ENCODE measurements around the gene NAGLU. TPM values are rescaled to one million over a fixed set of nuclear protein-coding genes. Genes with fewer than 3 reads are reported as not detected.
"Not testable (repeated sequence)": the region's sequence is repeated elsewhere in the genome, so short reads cannot be mapped to it uniquely, and the experiment has no call there.

NAGLU gene
- total RNA-seq, 1 donor from 2014 or later: 39.1 TPM

DNA sequence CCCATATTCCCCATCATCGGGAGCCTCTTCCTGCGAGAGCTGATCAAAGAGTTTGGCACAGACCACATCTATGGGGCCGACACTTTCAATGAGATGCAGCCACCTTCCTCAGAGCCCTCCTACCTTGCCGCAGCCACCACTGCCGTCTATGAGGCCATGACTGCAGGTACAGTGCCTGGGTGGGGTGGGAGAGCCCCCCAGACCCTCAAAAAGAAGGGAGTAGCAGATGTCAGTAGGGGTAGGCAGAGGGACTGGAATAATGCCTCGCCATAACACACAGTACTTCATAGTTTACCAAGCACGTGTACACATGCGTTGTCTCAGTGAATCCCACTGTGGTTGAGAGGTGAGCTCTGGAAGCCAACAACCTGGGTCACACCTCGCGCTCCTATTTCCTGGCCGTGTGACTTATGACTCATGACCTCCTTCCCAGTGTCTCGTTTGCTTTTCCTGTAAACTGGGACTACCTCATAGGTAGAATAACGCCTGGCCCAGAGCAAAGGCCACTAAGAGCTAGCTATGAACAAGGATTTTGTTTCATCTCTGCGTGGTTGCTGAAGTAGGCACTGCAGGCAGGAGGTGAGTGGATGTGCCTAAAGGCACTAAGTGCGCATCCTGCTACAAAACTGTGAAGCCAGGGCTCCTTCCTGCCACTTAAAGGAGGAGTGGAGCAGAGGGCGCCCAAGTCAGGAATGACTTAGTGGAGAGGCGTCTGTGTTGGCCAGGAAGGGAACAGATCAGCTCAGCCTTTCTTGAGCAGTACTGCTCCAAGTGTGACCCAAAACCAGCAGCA is 5.2 kb downstream of the NAGLU start:
- Histone ChIP-seq H3K36me3 (peaks cover 72% of the 10 kb centered on the region), H3K27me3 (ENCODE audit: low read depth) (no peaks in the 10 kb centered on the region), H3K27ac (no peak overlapping the region), H3K4me1 (peaks cover 13% of the 10 kb centered on the region), H3K9me3 (no peaks in the 10 kb centered on the region), H3K4me3 (no peak overlapping the region)
- ATAC-seq (no peak), DNase-seq (no peak)
- TF ChIP-seq, protein P1, sequence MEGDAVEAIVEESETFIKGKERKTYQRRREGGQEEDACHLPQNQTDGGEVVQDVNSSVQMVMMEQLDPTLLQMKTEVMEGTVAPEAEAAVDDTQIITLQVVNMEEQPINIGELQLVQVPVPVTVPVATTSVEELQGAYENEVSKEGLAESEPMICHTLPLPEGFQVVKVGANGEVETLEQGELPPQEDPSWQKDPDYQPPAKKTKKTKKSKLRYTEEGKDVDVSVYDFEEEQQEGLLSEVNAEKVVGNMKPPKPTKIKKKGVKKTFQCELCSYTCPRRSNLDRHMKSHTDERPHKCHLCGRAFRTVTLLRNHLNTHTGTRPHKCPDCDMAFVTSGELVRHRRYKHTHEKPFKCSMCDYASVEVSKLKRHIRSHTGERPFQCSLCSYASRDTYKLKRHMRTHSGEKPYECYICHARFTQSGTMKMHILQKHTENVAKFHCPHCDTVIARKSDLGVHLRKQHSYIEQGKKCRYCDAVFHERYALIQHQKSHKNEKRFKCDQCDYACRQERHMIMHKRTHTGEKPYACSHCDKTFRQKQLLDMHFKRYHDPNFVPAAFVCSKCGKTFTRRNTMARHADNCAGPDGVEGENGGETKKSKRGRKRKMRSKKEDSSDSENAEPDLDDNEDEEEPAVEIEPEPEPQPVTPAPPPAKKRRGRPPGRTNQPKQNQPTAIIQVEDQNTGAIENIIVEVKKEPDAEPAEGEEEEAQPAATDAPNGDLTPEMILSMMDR (IDR thresholded peaks at IDR 0.05): no peak
- intact Hi-C loops (cut with DNase I): no loop called here

DNA sequence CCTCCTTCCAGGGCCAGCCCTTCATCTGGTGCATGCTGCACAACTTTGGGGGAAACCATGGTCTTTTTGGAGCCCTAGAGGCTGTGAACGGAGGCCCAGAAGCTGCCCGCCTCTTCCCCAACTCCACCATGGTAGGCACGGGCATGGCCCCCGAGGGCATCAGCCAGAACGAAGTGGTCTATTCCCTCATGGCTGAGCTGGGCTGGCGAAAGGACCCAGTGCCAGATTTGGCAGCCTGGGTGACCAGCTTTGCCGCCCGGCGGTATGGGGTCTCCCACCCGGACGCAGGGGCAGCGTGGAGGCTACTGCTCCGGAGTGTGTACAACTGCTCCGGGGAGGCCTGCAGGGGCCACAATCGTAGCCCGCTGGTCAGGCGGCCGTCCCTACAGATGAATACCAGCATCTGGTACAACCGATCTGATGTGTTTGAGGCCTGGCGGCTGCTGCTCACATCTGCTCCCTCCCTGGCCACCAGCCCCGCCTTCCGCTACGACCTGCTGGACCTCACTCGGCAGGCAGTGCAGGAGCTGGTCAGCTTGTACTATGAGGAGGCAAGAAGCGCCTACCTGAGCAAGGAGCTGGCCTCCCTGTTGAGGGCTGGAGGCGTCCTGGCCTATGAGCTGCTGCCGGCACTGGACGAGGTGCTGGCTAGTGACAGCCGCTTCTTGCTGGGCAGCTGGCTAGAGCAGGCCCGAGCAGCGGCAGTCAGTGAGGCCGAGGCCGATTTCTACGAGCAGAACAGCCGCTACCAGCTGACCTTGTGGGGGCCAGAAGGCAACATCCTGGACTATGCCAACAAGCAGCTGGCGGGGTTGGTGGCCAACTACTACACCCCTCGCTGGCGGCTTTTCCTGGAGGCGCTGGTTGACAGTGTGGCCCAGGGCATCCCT is 7.4 kb downstream of the NAGLU start:
- H3K9me3 ChIP-seq: no peaks in the 10 kb centered on the region
- peaks cover under 1% of the 10 kb centered on the region for H3K4me1 ChIP-seq
- peaks cover 66% of the 10 kb centered on the region for H3K36me3 ChIP-seq
- H3K27ac ChIP-seq: no peak overlapping the region
- ATAC-seq: no peak
- no peak overlapping the region for H3K4me3 ChIP-seq
- no peak for DNase-seq
- TF ChIP-seq, protein P1 (IDR thresholded peaks at IDR 0.05): no peak
- no peaks in the 10 kb centered on the region for H3K27me3 ChIP-seq (ENCODE audit: low read depth)
- intact Hi-C loops (cut with DNase I): no loop called here

DNA sequence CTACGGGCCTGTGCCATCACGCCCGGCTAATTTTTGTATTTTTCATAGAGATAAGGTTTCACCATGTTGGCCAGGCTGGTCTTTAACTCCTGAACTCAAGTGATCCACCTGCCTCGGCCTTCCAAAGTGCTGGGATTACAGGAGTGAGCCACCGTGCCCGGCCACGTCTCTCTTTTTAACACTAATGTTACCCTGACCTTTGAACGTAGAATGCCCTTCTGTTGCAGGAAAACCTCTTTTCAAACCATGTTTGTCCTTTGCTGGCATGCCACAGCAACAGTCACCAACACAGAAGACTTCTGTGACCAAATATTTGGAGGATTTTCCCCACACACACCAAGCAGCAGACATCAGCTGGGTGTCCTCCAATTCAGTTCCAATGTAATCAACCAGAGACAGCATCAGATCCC is 8.8 kb downstream of the NAGLU start:
- no peak overlapping the region for H3K4me3 ChIP-seq
- H3K9me3 ChIP-seq: no peaks in the 10 kb centered on the region
- no peak overlapping the region for H3K27ac ChIP-seq
- intact Hi-C loops (cut with DNase I): no loop called here
- H3K36me3 ChIP-seq: peaks cover 52% of the 10 kb centered on the region
- DNase-seq: no peak
- peaks cover 4% of the 10 kb centered on the region for H3K4me1 ChIP-seq
- ATAC-seq: no peak
- TF ChIP-seq, protein P1 (IDR thresholded peaks at IDR 0.05): no peak
- no peaks in the 10 kb centered on the region for H3K27me3 ChIP-seq (ENCODE audit: low read depth)

DNA sequence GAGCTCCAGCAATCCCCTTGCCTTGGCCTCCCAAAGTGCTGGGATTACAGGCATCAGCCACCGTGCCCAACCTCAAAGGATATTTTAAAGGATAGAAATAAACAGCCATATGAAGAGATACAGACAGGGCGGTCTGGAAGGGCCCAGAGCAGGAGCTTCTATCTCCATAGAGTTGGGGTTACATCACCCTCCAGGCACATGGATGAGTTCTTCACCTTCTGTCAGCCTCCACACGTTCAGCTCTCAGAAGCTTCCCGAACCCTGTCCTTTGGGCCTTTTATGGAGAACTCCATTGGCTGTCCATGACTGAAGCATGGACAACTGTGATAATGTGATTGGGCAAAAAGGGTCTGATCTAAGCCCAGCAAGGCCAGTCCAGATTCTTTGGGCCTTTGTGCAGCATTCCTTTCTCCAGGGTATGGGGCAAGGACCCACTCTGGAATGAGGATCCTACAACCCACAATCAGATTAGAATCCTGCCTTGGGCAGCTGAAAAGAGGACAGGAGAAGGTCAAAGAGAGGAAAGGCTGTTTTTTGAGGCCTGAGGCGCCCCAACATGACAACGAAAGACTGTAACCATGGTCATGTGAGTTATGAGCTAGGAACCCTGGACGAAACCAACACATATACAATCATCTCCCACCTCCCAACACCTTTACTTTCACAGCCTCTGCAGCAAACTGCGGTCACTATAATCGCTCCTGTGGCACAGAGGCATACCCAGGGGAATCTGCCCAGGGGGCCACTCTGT is 9.9 kb downstream of the NAGLU start:
- DNase-seq; ATAC-seq; H3K27me3 ChIP-seq (ENCODE audit: low read depth); intact Hi-C loops (cut with DNase I); H3K4me3 ChIP-seq; H3K9me3 ChIP-seq; H3K4me1 ChIP-seq; H3K27ac ChIP-seq: not testable (repeated sequence)
- peaks cover 43% of the 10 kb centered on the region for H3K36me3 ChIP-seq

DNA sequence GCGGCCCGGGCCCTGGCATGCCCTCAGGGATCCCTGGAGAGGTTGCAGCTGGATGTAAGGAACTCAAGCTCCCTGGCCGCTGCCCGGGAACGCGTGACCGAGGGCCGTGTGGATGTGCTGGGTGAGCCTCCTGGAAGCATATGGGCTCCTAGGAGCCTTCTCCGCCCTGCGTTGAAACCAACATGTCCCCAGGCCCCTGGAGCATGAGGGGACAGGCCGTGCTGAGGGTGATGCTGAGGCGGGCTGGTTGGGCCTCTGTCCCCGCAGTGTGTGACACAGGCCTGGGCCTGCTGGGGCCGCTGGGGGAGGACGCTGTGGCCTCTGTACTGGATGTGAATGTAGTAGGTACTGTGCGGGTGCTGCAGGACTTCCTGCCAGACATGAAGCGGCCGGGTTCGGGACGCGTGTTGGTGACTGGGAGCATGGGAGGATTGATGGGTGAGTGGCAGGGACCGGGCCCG is 11.0 kb downstream of the NAGLU start:
- DNase-seq: no peak
- Histone ChIP-seq H3K27me3 (ENCODE audit: low read depth) (no peaks in the 10 kb centered on the region), H3K4me1 (peaks cover 4% of the 10 kb centered on the region), H3K4me3 (no peak overlapping the region), H3K27ac (no peak overlapping the region), H3K36me3 (peaks cover 32% of the 10 kb centered on the region), H3K9me3 (no peaks in the 10 kb centered on the region)
- TF ChIP-seq, protein P1 (IDR thresholded peaks at IDR 0.05): no peak
- ATAC-seq: no peak
- intact Hi-C loops (cut with DNase I): no loop called here

Data from lower lobe of right lung (tissue), 2 donors.